Left ventricle myocardium inferior (tissue), 1 donor: ENCODE results near the gene THEMIS. TPM values are rescaled to one million over a fixed set of nuclear protein-coding genes. Genes with fewer than 3 reads are reported as not detected.

Experiments used
- DNase-seq: peaks from one replicate; pipeline ENCODE4 v3.0.0-alpha.2; 2020
- H3K27ac ChIP-seq: fragments of 200-600 bp; replicated peaks from 2 replicates; pipeline ENCODE4 v1.8.0; 2021
- H3K27me3 ChIP-seq: fragments of 200-600 bp; 2 replicates; pipeline ENCODE4 v1.8.0; 2021; ENCODE audit warnings: low read depth
- H3K36me3 ChIP-seq: fragments of 200-600 bp; 2 replicates; pipeline ENCODE4 v1.8.0; 2021
- H3K4me1 ChIP-seq: fragments of 200-600 bp; 2 replicates; pipeline ENCODE4 v1.8.0; 2021
- H3K4me3 ChIP-seq: fragments of 200-600 bp; 2 replicates; pipeline ENCODE4 v1.8.0; 2021; ENCODE audit warnings: mild to moderate bottlenecking, moderate library complexity
- H3K9me3 ChIP-seq: fragments of 200-600 bp; replicated peaks from 2 replicates; pipeline ENCODE4 v1.8.0; 2021
- CTCF ChIP-seq: fragments of 200-600 bp; IDR thresholded peaks from 2 replicates; pipeline ENCODE4 v1.8.0; 2021; ENCODE audit warnings: antibody characterized with exemption, mild to moderate bottlenecking, borderline replicate concordance
- intact Hi-C: fragments of 100-400 bp; cut with micrococcal nuclease; formaldehyde crosslinking; loops from one replicate; pipeline ENCODE4 v1.11.0; 2022
- total RNA-seq: library from RNA; stranded (reverse); fragmentation: NEBNext Ultra II Directional; extraction: Animal tissue kit (Norgen Biotek cat#: 25700); gene quantifications from one replicate; pipeline ENCODE4 v1.2.1, GENCODE V29; 2021
- donor health status: DM: no; HTN: yes; CAD: no; lungs with severe emphysema.

Gene THEMIS
- total RNA-seq, 1 donor from 2014 or later: 0.22 TPM

GRCh38 chr6:127939442-127940066 lies 38.7 kb upstream of the THEMIS start:
- Histone ChIP-seq H3K27me3 (no peaks in the 10 kb centered on the region), H3K9me3 (peaks cover under 1% of the 10 kb centered on the region), H3K4me1 (no peaks in the 10 kb centered on the region), H3K27ac (no peak overlapping the region), H3K4me3 (no peak overlapping the region), H3K36me3 (no peaks in the 10 kb centered on the region)
- intact Hi-C loops: no loop called here
- TF ChIP-seq CTCF: no peak
- DNase-seq: no peak

GRCh38 chr6:127938701-127939100 lies 37.8 kb upstream of the THEMIS start:
- H3K27ac ChIP-seq: no peak overlapping the region
- DNase-seq: no peak

GRCh38 chr6:127937747-127938146 lies 36.9 kb upstream of the THEMIS start:
- Histone ChIP-seq H3K4me1 (no peaks in the 10 kb centered on the region), H3K4me3 (no peak overlapping the region), H3K9me3 (peaks cover 19% of the 10 kb centered on the region), H3K27me3 (no peaks in the 10 kb centered on the region), H3K27ac (no peak overlapping the region), H3K36me3 (no peaks in the 10 kb centered on the region)
- DNase-seq: no peak
- TF ChIP-seq CTCF: no peak
- intact Hi-C loops: no loop called here

More at GRCh38 chr6:127938701-127939100, 37.8 kb upstream of the THEMIS start:
- Histone ChIP-seq H3K4me3 (no peak overlapping the region), H3K27me3 (no peaks in the 10 kb centered on the region), H3K36me3 (no peaks in the 10 kb centered on the region), H3K9me3 (peaks cover 9% of the 10 kb centered on the region), H3K4me1 (no peaks in the 10 kb centered on the region)
- no peak for TF ChIP-seq CTCF
- intact Hi-C loops: no loop called here

GRCh38 chr6:127937102-127937501 lies 36.2 kb upstream of the THEMIS start:
- DNase-seq: no peak
- Histone ChIP-seq H3K27ac (no peak overlapping the region), H3K27me3 (no peaks in the 10 kb centered on the region), H3K36me3 (no peaks in the 10 kb centered on the region), H3K4me1 (no peaks in the 10 kb centered on the region), H3K4me3 (no peak overlapping the region), H3K9me3 (peaks cover 25% of the 10 kb centered on the region)
- intact Hi-C loops: no loop called here
- no peak for TF ChIP-seq CTCF

GRCh38 chr6:127934956-127935355 lies 34.1 kb upstream of the THEMIS start:
- intact Hi-C loops: no loop called here
- Histone ChIP-seq H3K4me1 (no peaks in the 10 kb centered on the region), H3K36me3 (no peaks in the 10 kb centered on the region), H3K27me3 (no peaks in the 10 kb centered on the region), H3K9me3 (peaks cover 28% of the 10 kb centered on the region), H3K27ac (no peak overlapping the region), H3K4me3 (no peak overlapping the region)
- DNase-seq: no peak
- no peak for TF ChIP-seq CTCF
